ENCODE data around the gene TSPAN2. TPM values are rescaled to one million over a fixed set of nuclear protein-coding genes. Genes with fewer than 3 reads are reported as not detected.

Gene TSPAN2
- total and polyA plus RNA-seq, 2 experiments from 2014 or later, result 11.2 to 11.8 TPM

GRCh38 chr1:115029526-115029925 lies 59.8 kb downstream of the TSPAN2 start, which contains the start of gene TSHB:
Gene TSHB (plus strand): TSS chr1:115029826. CDS start chr1:115033363, 3,537 bp downstream.
- H3K27me3 Mint-ChIP-seq (ENCODE audit: insufficient read depth, low read depth, poor library complexity), result no peaks in the 10 kb centered on the region
- no peaks in the 10 kb centered on the region; the same call in 2 of the 3 replicates for H3K4me1 Mint-ChIP-seq
- no peak within 1 kb of the TSS for H2AFZ ChIP-seq
- H3K36me3 Mint-ChIP-seq (ENCODE audit: low read depth), result no peaks in the 10 kb centered on the region
- no peaks in the 10 kb centered on the region for H3F3A ChIP-seq (replicated peaks; ENCODE audit: low read depth)
- no peaks in the 10 kb centered on the region for H3K27me3 ChIP-seq (ENCODE audit: insufficient read depth)
- ATAC-seq (no peak), DNase-seq (ENCODE audit: low spot score) (no peak)
- no peak within 1 kb of the TSS for H3K4me2 ChIP-seq
- no peaks in the 10 kb centered on the region for H3K9me2 ChIP-seq (ENCODE audit: insufficient read depth)
- H4K20me1 ChIP-seq (replicated peaks; ENCODE audit: insufficient read depth), result no peaks in the 10 kb centered on the region
- H3K27ac Mint-ChIP-seq, result no peak within 1 kb of the TSS
- H3K4me3 Mint-ChIP-seq, result no peak within 1 kb of the TSS
- H3K4me1 ChIP-seq (ENCODE audit: insufficient read depth), result no peaks in the 10 kb centered on the region
- no peaks in the 10 kb centered on the region for H3K9me3 Mint-ChIP-seq
- no peak within 1 kb of the TSS for H3K27ac ChIP-seq (ENCODE audit: low read depth)
- H3K36me3 ChIP-seq (ENCODE audit: insufficient read depth), result no peaks in the 10 kb centered on the region
- TF ChIP-seq ZNF331 (CRISPR knock-in tag; IDR thresholded peaks at IDR 0.05; ENCODE audit: low read depth), result no peak
- TF ChIP-seq EZH2 (IDR thresholded peaks at IDR 0.05; ENCODE audit: low read depth, unreplicated experiment), result no peak
- no peak for TF ChIP-seq REST (IDR thresholded peaks at IDR 0.05; ENCODE audit: unreplicated experiment)
- H3K79me2 ChIP-seq (replicated peaks; ENCODE audit: insufficient read depth), result no peaks in the 10 kb centered on the region
- H3K4me3 ChIP-seq, result no peak within 1 kb of the TSS

- Mint-ChIP-seq H3K27me3 (ENCODE audit: insufficient read depth, low read depth, poor library complexity) (no peaks in the 10 kb centered on the region), H3K4me3 (no peak overlapping the region), H3K27ac (no peak overlapping the region), H3K9me3 (peaks cover 19% of the 10 kb centered on the region), H3K36me3 (ENCODE audit: low read depth) (peaks cover 4% of the 10 kb centered on the region; the same call in 2 of the 3 replicates), H3K4me1 (no peaks in the 10 kb centered on the region)
- no peaks in the 10 kb centered on the region for H4K20me1 ChIP-seq (replicated peaks; ENCODE audit: insufficient read depth)
- no peaks in the 10 kb centered on the region for H3K27me3 ChIP-seq (ENCODE audit: insufficient read depth)
- H3K4me1 ChIP-seq (ENCODE audit: insufficient read depth), result no peaks in the 10 kb centered on the region
- no peak overlapping the region for H3K27ac ChIP-seq (ENCODE audit: low read depth)
- no peak for ATAC-seq
- no peak overlapping the region for H3K4me3 ChIP-seq
- no peak overlapping the region for H2AFZ ChIP-seq
- no peaks in the 10 kb centered on the region for H3K79me2 ChIP-seq (replicated peaks; ENCODE audit: insufficient read depth)
- H3K9me2 ChIP-seq (ENCODE audit: insufficient read depth), result peaks cover 6% of the 10 kb centered on the region
- no peaks in the 10 kb centered on the region for H3F3A ChIP-seq (replicated peaks; ENCODE audit: low read depth)
- DNase-seq (ENCODE audit: low spot score), result no peak
- no peaks in the 10 kb centered on the region for H3K36me3 ChIP-seq (ENCODE audit: insufficient read depth)
- no peak overlapping the region for H3K4me2 ChIP-seq
- TF ChIP-seq ZNF331 (CRISPR knock-in tag; IDR thresholded peaks at IDR 0.05; ENCODE audit: low read depth), result no peak
- no peak for TF ChIP-seq ZNF114 (CRISPR knock-in tag; IDR thresholded peaks at IDR 0.05)
- TF ChIP-seq EZH2phosphoT487 (IDR thresholded peaks at IDR 0.05; ENCODE audit: unreplicated experiment), result no peak
- TF ChIP-seq EZH2 (IDR thresholded peaks at IDR 0.05; ENCODE audit: low read depth, unreplicated experiment), result no peak
- TF ChIP-seq NANOG (IDR thresholded peaks at IDR 0.05; ENCODE audit: borderline replicate concordance), result no peak
- no peak for TF ChIP-seq POLR2AphosphoS5 (IDR thresholded peaks at IDR 0.05; ENCODE audit: low read depth)
- no peak for TF ChIP-seq ZNF462 (CRISPR knock-in tag; IDR thresholded peaks at IDR 0.05)
- TF ChIP-seq CTCF (conservative IDR thresholded peaks at IDR 0.05; ENCODE audit: low read depth in 2 of 2), result no peak
- TF ChIP-seq STAT1 (IDR thresholded peaks at IDR 0.05; ENCODE audit: unreplicated experiment), result no peak
- TF ChIP-seq JUNB (IDR thresholded peaks at IDR 0.05; ENCODE audit: unreplicated experiment), result no peak
Measured at GRCh38 chr1:115023593-115023992, 65.7 kb downstream of the TSPAN2 start.

Measured in GM23338 (cell line).